H54 (cell line): Measurements from ENCODE around the gene ADAMTS6.

Experiments
- DNase-seq: peaks from one replicate; pipeline ENCODE4 v3.0.0; 2011; ENCODE audit warnings: low spot score, mixed read lengths; ENCODE audit not compliant: insufficient read length
- FAIRE-seq: peaks from 3 replicates; lab custom pipeline; 2011; peaks lifted over from hg19 to GRCh38; lab: Jason Lieb, UNC
- POLR2A ChIP-seq: IDR thresholded peaks from 2 replicates; pipeline ENCODE4 v1.6.1; 2011; ENCODE audit warnings: low read depth, mild to moderate bottlenecking, low read length

The ADAMTS6 gene

DNA sequence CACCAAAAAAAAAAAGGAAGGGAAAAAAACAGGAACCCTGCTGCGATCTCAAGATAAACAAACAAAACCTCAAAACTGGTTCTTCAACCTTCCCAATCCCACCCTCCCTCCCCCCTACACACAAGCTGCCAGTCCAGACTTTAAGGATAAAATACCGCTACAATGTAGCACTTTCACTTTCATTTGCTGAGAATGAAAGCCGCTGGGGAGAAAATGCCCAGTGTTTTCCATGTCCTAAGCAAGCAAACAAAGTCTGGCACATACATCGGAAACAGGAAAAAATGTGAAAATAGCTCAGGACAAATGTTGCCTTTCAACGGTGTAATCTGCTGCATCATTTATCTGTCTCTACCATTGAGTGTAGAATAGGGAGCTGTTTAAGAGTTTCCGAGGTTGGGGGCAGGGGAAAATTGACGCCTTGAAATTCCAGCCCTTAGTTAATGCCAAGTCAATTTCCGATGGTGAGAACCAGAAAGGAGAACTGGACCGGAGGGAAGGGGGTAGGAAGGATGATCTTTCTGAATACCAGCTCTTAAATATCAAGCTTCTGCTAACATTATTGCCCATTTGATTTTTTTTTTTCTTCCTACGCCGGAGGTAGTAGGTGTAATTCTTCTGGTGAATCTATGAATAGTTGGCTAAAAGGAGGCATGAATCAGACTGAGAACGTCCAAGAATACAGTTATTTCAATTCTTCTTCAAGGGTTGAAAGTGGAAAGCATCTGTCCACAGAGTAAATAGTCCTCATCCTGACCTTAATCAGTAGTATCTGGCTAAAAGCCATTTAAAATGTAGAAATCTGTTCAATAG lies 1.2 kb upstream of the ADAMTS6 start:
- DNase-seq (no peak), FAIRE-seq (peak; percentile 38)
- TF ChIP-seq POLR2A = no peak

DNA sequence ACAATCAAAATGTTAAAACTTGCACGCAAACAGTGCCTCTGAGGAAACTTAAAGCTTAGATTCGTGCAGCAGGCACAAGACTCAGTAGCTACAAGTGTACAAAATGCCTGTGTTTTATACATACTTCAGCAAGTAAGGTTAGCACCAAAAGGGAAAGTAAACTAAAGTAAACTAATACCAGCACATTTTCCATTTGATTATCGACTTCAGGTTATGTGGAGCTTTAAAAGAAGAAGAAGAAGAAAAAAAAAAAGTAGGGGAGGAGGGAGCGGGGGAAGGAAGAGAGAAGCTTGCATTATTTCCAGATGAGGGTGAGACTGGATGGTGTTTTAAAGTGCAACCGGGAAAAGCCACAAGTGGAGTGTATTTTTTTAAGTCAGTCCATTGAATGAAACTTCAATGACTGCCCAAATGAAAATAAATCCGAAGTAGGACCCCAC lies 596 bp upstream of the ADAMTS6 start:
- DNase-seq = no peak
- TF ChIP-seq POLR2A = no peak
- FAIRE-seq = no peak

DNA sequence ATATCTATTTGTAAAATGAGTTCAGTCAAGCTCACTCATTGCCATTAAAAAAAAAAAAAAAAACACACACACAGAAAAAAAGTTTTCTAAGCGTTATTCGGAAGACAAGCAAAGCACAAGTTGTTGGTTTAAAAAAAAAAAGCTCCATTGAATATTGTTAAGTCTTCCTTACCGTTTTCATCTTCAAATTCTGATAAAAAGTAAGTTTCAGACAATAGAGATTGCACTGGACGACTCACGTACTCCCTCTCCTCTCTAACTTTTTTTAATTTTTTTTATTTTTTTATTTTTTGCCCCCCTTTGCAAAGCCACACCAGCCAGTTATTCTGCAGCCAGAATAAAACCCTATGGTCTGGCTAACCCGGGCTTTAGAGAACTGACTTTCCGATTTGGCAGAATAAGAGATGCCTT lies 544 bp downstream of the ADAMTS6 start:
- no peak for DNase-seq
- no peak for TF ChIP-seq POLR2A
- no peak for FAIRE-seq

DNA sequence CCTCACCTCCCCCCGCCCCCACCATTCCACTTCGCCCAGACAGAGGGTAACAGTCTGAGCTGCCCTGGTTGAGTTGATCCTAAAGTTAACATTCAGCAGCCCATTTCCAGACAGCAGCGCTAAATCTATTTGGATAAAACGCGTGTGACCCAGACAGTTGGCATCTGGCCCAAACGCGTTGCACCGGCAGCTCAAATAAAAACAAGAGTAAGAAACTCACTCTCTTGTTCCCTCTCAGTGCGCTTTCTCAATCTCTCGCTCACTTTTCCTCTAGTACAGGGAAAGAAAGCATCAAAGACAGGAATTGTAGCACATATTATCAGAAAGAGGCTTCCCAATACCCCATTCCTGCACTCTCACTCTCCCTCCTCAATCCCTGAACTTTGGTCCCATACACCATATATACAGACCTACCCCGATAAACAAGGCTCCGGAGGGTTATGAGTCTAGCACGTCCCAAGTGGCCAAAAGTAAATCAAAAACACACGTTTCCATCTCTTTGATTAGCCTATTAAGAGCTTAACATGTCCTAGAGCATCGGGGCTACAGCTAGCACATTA lies 1.3 kb downstream of the ADAMTS6 start:
- no peak for TF ChIP-seq POLR2A
- FAIRE-seq = peak; percentile 64
- no peak for DNase-seq

DNA sequence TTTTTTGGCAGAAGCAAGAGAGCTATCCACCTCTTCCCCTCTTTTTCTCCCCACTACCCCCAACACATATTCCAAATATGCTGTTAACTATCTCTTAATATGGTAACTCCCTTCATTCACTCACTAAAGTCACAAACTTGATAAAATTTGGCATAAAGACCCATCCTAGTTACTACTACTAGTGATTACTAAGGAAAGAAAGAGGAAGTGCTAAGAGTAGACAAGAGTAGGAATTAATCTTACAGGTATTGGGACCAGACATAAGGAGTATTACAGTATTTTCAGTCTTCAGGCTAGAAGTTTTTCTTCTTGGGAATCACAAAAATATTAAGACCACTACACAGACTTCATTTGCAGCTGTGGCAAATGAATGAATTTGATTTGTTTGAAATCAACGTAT lies 2.2 kb downstream of the ADAMTS6 start:
- DNase-seq = no peak
- no peak for TF ChIP-seq POLR2A
- no peak for FAIRE-seq

DNA sequence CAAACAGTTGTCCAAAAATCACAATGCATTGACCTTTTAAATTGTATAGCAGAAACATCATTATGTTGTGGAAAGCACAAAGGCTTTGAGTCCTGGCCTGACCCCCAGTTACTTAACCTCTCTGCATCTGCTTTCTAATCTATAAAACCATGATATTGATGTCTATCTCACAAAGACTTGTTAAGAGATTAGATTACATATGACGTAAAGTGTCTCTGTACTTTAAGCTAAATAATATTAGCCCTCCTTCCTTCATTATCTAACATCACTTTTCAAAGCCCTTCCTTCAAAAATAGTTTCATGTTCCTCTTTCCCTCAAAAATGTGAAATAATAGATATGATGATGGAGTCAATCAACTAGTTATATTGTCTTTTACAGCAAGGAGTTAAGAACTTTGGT lies 3.4 kb downstream of the ADAMTS6 start:
- DNase-seq (no peak), FAIRE-seq (no peak)

DNA sequence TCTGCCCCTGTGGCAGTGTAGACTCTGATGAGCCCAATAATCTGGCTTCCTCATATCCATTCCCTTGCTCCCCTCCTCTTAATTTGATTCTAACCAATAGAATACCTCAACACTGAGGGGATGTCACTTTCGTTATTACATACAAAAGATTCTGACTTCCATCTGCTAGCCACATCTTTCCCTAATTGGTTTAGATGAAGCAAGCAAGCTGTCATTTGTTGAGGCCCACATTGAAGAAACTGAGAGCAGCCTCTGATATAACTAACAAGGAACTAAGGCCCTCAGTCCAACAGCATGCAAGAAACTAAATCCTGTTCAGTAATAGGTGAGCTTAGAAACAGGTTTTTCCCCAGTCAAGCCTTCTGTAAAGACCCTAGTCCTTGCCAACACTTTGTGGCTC lies 5.8 kb downstream of the ADAMTS6 start:
- DNase-seq (no peak), FAIRE-seq (peak; percentile 67)
- TF ChIP-seq POLR2A = no peak

More for the DNA sequence above, 3.4 kb downstream of the ADAMTS6 start:
- no peak for TF ChIP-seq POLR2A

DNA sequence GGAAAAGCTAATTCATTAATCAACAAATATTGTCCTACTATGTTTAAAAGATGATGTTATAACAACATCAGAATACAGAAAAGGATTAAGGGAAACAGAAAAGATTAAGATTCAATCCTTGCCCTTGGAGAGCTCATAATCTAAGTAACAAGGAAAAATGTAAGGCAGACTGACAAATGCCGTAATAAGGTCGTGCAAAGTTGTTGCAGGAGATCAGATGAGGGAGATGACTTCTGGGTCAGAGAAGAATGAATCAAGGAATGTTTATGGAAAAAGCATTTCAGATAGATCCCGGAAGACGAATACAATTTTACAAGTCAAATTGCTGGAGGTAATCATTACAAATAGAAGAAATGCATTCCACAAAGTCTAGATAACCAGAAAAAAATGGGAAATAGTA lies 6.4 kb downstream of the ADAMTS6 start:
- no peak for TF ChIP-seq POLR2A
- FAIRE-seq (no peak), DNase-seq (no peak)

DNA sequence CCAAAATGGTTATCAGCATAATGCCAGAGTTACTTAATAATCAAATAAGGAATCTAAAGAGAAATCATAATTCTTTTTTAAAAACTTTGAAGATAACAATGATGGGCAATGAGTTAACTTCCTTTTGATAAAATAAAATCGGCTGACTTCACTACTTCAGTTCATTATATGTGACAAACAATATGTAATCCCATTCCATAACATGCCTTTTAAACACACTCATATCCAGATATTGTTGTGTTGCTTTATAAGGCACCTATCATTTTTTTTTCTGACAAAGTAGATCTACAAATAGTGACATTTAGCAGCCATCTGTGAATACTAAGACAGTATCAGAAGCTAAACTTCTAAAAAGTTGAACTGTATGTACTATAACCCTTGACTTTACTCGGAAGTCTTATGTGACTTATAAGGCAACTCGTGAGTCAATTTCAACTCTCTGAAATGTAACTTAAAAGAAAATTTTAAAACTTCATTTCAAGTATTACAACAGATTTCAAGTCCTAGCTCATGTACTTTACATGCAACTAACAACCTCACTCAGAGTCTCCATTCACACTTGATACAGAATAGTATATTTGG lies 7.5 kb downstream of the ADAMTS6 start:
- FAIRE-seq (peak; percentile 80), DNase-seq (no peak)
- TF ChIP-seq POLR2A = no peak

DNA sequence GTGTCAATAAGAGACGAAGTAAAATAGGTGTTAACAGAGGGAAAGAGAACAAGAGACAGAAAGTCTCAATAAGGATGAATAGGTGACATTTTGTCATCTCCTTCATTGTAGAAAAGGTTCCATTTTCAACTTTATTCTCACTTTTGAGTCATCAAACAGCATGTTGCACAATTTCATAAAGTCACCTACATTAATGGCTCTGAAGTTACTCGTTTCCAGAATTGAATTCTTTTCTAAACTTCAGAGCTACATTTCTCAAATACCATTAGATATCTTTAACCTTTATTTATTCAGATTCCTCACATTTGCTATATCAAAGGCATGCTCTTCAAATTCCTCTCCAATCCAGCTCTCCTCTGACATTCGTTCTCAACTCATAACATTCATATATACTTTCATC lies 13.1 kb downstream of the ADAMTS6 start:
- TF ChIP-seq POLR2A = no peak
- FAIRE-seq (no peak), DNase-seq (no peak)

DNA sequence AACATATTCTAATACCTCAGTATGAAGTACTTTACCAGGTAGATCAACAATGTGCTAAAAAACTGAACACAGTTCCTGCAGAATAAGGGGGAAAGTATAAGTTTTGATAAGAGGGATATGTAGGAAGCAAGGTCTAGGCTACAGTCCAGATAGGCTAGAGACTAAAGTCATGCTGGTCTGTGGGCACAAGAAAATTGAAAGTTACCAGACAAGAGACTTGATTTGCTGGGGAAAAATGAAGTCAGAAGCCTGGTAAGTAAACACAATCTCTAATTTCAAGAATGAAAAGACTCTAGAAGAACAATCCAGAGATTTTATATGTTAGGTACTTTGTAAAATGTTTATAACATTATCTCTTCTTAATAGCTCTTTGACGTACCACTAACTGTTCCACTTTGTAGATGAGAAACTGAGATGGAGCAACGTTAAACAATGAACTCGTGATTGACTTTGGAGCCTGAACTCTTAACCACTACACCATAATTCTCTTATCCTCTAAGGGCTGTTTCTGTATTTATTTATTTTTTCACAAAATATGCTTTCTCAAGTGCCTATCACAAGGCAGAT lies 19.5 kb downstream of the ADAMTS6 start:
- DNase-seq (no peak), FAIRE-seq (no peak)
- TF ChIP-seq POLR2A = no peak

DNA sequence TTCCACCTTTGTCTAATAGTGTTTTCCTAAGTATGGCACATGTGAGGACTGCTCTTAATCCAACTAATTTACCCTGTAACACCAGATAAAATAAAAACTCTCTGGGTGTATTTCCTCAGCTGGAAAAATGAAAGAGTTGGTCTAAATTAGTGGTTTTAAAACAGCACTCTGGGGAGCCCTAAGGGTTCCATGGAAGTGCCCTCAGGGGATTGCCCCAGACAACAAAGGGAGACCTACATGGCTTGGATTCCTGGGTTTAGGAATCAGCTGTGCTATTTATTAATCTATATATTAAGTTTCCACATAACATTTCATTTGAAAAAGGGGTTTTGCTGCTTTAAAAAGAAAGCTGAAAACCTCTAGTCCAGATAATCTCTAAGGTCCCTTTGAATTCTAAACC lies 20.2 kb downstream of the ADAMTS6 start:
- DNase-seq = no peak
- TF ChIP-seq POLR2A = no peak
- FAIRE-seq = no peak

DNA sequence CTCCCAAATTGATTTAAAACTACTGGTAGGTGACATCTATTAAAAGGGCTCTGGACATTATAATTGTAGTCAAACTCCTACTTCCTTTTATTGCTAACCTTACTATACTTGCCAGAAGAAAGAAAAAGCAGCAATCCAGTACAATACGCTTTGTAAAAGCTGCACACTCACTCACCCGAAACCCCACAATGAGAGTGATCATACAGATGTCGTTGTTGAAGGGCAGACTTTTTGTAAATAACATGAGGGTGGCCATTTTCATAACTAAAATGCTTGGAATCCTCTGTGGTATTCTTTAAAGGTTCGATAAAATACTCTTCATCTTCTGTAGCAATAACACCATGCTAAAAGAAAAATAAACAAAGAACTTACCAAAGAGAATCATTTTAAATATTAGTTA lies 21.7 kb downstream of the ADAMTS6 start:
- FAIRE-seq (no peak), DNase-seq (no peak)
- no peak for TF ChIP-seq POLR2A

DNA sequence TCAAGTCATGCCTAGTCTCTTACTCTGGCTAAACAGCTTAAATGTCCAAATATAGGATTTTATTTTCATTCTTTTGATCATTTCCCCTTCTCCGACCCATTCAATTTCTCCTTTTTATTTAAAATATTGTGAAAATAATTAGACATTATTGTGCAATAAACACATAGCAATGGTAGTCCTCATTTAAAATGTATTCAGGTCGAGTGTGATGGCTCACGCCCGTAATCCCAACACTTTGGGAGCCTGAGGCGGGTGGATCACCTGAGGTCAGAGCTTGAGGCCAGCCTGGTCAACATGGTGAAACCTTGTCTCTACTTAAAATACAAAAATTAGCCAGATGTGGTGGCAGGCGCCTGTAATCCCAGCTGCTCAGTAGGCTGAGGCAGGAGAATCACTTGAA lies 26.7 kb downstream of the ADAMTS6 start:
- FAIRE-seq = no peak
- no peak for TF ChIP-seq POLR2A
- DNase-seq = no peak
